Mucosa of stomach (tissue), 1 donor: ENCODE data around the gene STAT5A.
A peak's percentile ranks its signal among the peaks of the same experiment; 100 is the strongest.

ENCODE experiments used
- H3K27me3 ChIP-seq: one replicate; pipeline ENCODE4 v1.7.0; 2013; ENCODE audit warnings: mild to moderate bottlenecking, low read length; ENCODE audit not compliant: control insufficient read depth, insufficient read depth
- H3K36me3 ChIP-seq: one replicate; pipeline ENCODE4 v1.7.0; 2013; ENCODE audit warnings: low read length; ENCODE audit not compliant: control insufficient read depth, insufficient read depth
- H3K4me1 ChIP-seq: one replicate; pipeline ENCODE4 v1.7.0; 2013; ENCODE audit warnings: mild to moderate bottlenecking, low read length; ENCODE audit not compliant: control insufficient read depth, insufficient read depth
- H3K4me3 ChIP-seq: one replicate; pipeline ENCODE4 v1.7.0; 2013; ENCODE audit warnings: low read length
- H3K9ac ChIP-seq: one replicate; pipeline ENCODE4 v1.7.0; 2013; ENCODE audit warnings: mild to moderate bottlenecking, low read length, moderate library complexity
- H3K9me3 ChIP-seq: one replicate; pipeline ENCODE4 v1.7.0; 2013; ENCODE audit warnings: mild to moderate bottlenecking, low read length, moderate library complexity; ENCODE audit not compliant: control insufficient read depth
- donor health status: Pancreatic carcinoma.

The STAT5A gene

DNA sequence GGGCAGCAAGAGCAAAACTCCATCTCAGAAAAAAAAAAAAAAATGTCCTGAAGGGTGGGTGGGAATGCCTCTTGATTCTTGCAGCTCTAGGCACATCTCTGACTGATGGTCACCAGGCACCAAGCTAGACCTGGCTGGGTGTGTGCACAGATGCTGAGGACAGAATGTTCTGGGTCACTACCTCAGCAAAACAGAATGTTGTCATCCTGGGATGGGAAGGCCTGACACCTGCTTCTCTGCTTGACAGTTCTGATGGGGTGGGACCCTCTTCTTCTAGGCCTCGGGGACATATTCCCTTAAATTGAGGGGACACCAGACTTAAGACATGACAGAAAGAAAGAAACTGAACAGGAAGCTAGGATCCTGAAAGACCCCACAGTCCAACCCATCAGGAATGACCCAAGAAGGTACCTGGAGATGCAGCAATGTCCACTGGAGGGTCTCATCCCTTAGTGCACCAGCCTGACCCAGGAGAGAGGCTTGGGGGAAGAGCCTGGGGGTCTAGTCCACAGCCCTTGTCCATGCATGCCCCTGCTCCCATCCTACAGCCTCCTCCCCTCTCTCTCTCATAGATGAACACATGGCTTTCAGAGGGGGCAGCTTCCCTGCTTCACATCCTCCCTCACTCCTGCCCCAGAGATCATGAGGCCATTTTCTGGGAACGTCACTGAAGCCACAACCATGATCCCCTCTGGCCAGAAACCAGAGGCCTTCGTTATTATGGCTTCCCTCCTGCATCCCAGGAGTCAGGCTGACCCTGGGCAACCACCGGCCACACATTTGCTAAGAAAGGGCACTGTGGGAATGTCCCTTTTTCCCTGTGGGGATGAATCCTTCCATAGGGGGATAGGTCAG lies 8.3 kb upstream of the STAT5A start:
- H3K4me1 ChIP-seq, result peaks cover 8% of the 10 kb centered on the region
- no peak overlapping the region for H3K9ac ChIP-seq
- H3K9me3 ChIP-seq, result no peaks in the 10 kb centered on the region
- H3K36me3 ChIP-seq, result no peaks in the 10 kb centered on the region
- H3K4me3 ChIP-seq, result no peak overlapping the region
- no peaks in the 10 kb centered on the region for H3K27me3 ChIP-seq

DNA sequence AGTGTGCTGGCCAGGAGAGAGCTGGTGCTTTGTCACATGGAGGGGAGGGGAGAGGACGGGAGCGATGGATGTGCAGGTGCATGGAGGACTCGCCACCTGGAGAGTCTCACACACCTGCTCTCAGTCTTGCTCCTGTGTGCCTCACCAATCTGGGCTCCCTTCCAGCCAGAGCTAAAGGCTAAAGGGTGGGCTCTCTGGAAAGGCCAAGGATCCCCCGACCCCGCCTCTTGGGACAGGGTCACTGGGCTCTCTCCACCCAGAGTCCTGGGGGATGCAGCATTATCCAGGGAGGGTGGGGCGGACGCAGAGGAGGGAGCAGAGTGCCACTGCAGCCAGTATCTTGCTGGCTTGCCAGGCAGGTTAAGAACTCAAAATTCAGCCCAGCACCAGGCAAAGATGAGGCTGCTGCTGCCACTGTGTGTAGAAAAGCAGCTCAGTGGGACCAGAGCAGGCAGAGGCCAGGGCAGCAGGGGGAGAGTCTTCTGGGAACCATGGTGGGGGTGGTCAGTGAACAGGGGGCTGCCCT lies 6.7 kb upstream of the STAT5A start:
- H3K27me3 ChIP-seq, result no peaks in the 10 kb centered on the region
- no peak overlapping the region for H3K9ac ChIP-seq
- peaks cover 11% of the 10 kb centered on the region for H3K4me1 ChIP-seq
- H3K4me3 ChIP-seq, result no peak overlapping the region
- H3K36me3 ChIP-seq, result no peaks in the 10 kb centered on the region
- no peaks in the 10 kb centered on the region for H3K9me3 ChIP-seq

DNA sequence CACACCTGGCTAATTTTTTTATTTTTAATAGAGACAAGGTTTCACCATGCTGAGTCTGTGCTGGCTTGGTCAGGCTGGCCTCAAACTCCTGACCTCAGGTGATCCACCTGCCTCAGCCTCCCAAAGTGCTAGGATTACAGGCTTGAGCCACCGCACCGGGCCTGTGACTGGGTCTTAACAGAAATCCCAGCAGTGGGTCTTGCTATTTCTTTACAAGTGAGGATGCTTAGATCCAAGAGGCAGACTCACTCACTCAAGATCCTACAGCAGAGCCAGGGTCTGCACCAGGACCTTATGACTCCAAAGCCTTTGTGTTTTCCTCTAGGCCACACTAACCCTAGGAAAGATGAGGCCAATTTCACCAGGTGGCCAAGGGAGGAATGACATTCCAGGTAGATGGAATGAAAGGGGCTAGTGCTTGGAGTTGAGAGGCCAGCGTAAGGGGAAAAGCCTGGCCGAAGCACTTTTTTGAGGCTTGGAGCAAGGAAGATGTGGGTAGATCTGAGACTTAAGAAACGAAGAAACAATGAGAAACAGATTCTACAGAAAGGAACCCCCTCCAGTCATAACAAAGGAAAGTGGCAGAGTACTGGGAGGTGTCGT lies 5.7 kb upstream of the STAT5A start:
- Histone ChIP-seq H3K4me1 (peaks cover 12% of the 10 kb centered on the region), H3K4me3 (no peak overlapping the region), H3K27me3 (peaks cover 4% of the 10 kb centered on the region), H3K36me3 (no peaks in the 10 kb centered on the region), H3K9me3 (no peaks in the 10 kb centered on the region), H3K9ac (no peak overlapping the region)

DNA sequence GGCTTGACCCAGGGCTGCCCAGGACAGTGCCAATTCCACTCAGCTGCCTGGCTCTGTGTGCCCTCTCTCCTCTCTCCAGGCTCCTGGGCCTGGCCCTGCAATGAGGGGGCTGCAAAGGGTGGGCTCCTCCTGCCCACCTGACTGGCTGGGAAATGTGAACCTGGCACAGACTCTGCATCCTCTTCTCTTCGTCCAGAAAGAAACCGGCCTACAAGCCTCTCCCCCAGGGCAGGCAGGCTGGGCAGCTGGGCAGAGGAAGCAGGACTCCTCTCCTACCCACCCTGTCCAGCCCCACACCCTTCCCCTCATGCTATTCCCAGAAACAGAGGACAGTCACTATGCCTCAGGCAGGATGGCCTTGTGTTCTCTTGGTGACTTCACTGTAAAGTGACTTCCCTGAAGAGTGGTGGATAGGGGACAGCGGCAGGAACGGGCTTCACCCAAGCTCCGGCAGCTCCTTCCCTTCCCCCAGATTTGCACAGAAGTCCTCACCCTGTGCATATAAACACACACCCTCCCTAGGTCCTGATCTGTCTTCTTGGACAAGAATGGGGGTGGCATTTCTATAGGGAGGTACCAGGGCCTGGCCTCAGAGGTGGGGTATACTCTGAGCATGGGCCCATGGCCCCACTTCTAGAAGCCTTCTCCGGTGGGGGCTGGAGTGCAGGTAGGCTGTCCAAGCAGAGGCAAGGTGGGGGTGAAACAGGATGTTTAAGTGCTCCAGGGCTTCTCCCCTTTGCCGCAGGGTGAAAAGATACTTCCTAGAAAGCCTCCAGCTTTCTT lies 4.9 kb upstream of the STAT5A start:
- no peak overlapping the region for H3K9ac ChIP-seq
- no peak overlapping the region for H3K4me3 ChIP-seq
- peaks cover 4% of the 10 kb centered on the region for H3K27me3 ChIP-seq
- no peaks in the 10 kb centered on the region for H3K9me3 ChIP-seq
- H3K36me3 ChIP-seq, result no peaks in the 10 kb centered on the region
- peaks cover 18% of the 10 kb centered on the region for H3K4me1 ChIP-seq

DNA sequence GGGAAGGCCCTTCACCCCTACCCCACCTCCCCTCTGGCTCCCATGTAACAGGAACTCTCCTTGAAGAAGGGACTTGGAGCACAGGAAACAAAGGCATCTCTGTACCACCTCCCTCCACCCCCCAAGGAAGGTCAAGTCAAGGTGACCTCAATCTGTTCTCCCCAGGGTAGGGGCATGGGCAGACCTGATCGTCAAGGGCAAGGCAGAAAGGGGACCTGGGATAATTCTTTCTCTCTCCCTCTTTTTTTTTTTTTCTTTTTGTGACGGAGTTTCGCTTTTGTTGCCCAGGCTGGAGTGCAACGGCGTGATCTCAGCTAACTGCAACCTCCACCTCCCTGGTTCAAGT lies 4.3 kb upstream of the STAT5A start:
- Histone ChIP-seq H3K36me3 (no peaks in the 10 kb centered on the region), H3K4me1 (peaks cover 22% of the 10 kb centered on the region)

DNA sequence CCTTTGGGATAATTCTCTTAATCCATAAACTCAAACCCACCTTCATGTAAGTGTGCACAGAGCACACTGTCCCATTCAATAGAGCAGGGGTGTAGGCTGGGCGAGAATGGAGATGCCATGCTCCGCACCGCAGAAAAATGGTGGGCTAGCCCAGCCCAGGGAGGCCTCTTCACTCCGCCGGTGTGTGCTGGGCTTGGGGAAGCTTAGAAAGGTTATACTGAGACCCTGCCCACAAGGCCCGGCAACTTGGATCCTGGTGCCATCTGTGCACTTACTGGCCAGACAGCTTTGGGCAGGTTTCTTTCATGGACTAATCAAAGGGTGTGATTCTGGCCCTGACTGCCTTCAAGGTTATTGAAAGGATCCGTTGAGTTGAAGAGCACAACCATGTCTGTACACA lies 3.7 kb upstream of the STAT5A start:
- Histone ChIP-seq H3K27me3 (peaks cover 4% of the 10 kb centered on the region), H3K9me3 (no peaks in the 10 kb centered on the region), H3K9ac (no peak overlapping the region), H3K4me1 (peaks cover 27% of the 10 kb centered on the region), H3K4me3 (no peak overlapping the region), H3K36me3 (no peaks in the 10 kb centered on the region)

More for the DNA sequence above, 4.3 kb upstream of the STAT5A start:
- Histone ChIP-seq H3K4me3 (no peak overlapping the region), H3K27me3 (peaks cover 4% of the 10 kb centered on the region), H3K9me3 (no peaks in the 10 kb centered on the region), H3K9ac (no peak overlapping the region)

DNA sequence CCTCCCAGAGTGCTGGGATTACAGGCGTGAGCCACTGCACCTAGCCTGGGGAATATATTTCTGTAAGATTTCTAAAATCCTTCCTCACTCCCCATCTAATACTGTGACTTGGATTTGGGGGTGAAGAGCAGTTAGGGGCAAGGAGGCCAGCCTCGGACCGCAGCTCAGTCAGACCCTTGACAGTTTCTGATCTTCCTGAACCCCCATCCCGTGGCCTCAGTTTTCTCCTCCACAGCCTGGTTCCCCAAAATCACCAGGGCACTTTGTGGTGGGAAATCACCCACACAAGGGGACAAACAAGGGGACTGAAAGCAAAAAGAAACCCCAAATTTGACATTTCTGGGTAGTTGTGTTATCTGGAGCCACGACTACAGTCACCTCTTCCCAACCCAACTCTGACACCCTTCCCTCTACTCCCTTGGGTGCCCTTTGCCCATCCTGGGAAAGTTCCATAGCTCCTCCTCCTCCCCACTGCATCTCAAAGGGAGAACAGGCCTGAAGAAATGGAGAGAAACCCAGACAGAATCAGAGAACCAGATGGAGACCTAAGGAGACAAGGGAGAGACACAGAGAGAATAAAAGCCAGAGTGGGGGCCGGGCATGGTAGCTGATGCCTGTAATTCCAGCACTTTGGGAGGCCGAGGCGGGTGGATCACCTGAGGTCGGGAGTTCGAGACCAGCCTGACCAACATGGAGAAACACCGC lies 2.8 kb upstream of the STAT5A start:
- H3K9me3 ChIP-seq, result no peaks in the 10 kb centered on the region
- H3K27me3 ChIP-seq, result peaks cover 4% of the 10 kb centered on the region
- no peak overlapping the region for H3K9ac ChIP-seq
- H3K4me3 ChIP-seq, result no peak overlapping the region
- peaks cover 27% of the 10 kb centered on the region for H3K4me1 ChIP-seq
- H3K36me3 ChIP-seq, result no peaks in the 10 kb centered on the region

DNA sequence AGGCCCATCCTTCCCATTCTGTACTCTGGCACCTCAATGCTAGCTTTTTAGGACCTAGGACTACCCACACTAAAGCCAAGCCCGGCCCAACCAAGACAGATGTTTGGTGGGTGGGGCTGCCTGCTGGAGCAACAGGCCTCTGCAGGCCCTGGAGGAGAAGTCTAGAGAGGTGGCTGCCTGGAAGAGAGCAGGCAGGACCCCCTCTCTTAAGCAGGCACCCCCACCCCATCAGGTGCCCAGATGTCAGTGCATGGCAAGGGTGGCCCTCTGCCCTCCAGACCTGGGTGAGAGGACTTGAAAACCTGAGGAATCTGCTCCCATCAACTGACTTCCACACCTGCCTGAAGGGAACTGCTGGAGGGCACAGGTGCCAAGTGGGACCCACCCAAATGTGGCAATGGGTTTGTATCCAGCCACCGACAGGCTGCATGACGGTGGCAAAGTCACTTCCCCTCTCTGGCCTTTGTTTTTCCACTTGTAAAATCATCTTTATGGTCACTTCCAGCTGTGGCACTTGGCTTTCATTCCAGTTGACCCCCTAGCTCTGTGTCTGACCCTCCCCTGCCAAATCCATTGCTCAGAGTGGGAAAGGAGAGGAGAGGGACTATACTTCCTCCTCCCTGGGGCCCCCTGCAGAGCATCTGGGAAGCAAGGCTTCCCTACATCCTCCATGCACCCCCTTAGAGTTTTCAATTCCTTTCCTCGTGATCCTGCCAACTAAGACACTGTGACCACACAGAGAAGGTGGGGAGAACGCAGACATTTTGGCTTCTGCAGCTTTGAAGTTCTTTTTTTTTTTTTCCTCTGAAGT lies 1.7 kb upstream of the STAT5A start:
- peak overlapping the region; percentile 79 for H3K9ac ChIP-seq
- no peak overlapping the region for H3K4me3 ChIP-seq
- no peaks in the 10 kb centered on the region for H3K36me3 ChIP-seq
- H3K9me3 ChIP-seq, result no peaks in the 10 kb centered on the region
- peaks cover 4% of the 10 kb centered on the region for H3K27me3 ChIP-seq
- peaks cover 27% of the 10 kb centered on the region for H3K4me1 ChIP-seq

DNA sequence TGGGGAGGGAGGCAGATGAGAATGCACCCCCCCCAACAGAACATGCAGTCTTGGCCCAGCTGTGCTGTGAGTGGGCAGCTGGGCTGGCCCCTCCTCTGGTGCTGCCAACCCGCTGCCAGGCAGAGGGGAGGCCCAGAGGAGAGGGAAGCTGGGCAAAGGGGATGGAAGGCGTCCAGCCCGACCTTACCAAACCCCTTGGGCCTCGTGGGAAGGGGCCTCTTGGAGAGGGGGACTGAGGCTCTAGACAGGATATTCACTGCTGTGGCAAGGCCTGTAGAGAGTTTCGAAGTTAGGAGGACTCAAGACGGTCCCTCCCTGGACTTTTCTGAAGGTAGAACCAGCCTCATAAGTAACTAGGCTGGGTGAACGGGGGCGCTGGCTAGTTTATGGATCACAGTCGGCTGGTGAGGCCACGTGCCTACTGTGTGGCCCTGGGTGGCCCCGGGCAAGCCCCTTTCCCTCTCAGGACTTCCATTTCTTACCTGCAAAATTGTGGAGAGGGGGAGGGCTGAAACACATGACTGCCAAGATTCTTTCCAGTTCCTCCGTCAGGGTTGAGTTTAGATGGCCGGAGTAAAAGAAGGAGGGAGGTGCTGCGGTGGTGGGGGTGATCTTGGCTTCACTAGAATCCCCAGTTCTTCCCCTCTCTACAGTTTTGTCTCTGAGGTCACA lies 857 bp upstream of the STAT5A start:
- Histone ChIP-seq H3K9me3 (no peaks in the 10 kb centered on the region), H3K4me1 (peaks cover 27% of the 10 kb centered on the region), H3K4me3 (peak overlapping the region; percentile 63), H3K36me3 (no peaks in the 10 kb centered on the region), H3K9ac (peak overlapping the region; percentile 79), H3K27me3 (peaks cover 4% of the 10 kb centered on the region)

DNA sequence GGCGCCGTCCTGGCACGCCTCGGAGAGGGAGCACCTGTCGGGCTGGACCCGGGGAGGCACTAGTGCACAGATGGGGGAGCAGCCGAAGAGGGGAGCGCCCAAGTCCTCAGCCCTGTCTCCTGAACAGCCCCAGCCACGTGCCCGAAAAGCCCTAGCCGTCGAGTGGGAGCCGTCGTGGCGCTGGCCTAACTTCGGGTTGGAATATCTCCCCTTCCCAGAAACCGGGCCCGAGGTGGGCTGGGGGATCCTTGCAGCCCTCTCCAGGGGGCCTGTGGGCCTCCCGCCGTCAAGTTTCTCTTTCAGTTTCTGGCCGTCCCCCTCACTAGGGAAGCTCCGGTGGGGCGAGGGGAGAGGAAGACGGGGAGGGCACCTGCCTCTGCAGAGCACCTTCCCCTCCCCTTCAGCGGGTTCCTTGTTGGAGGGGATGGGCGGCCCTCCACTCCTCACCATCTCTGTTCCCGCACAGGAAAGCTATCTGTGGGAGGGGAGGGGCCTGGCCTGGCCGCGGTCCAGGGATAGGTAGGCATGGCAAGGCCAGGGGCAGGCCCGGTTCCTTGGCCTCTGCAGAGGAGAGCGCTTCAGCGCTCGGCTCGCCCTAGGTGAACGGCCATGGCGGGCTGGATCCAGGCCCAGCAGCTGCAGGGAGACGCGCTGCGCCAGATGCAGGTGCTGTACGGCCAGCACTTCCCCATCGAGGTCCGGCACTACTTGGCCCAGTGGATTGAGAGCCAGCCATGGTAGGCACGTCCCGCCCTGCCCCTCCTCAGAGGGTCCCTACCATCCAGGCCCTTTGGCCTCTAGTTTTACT lies 709 bp downstream of the STAT5A start:
- peak overlapping the region; percentile 79 for H3K9ac ChIP-seq
- H3K4me3 ChIP-seq, result peak overlapping the region; percentile 63
- H3K4me1 ChIP-seq, result peaks cover 27% of the 10 kb centered on the region
- no peaks in the 10 kb centered on the region for H3K9me3 ChIP-seq
- H3K27me3 ChIP-seq, result peaks cover 4% of the 10 kb centered on the region
- no peaks in the 10 kb centered on the region for H3K36me3 ChIP-seq
